HG03196 (cell line): ENCODE measurements around the gene FLT4.

ENCODE experiments used
- ATAC-seq: cut with Tn5 transposase; IDR thresholded peaks from one replicate; pipeline ENCODE4 v1.9.1; 2021; ENCODE audit not compliant: unreplicated experiment

The FLT4 gene

DNA sequence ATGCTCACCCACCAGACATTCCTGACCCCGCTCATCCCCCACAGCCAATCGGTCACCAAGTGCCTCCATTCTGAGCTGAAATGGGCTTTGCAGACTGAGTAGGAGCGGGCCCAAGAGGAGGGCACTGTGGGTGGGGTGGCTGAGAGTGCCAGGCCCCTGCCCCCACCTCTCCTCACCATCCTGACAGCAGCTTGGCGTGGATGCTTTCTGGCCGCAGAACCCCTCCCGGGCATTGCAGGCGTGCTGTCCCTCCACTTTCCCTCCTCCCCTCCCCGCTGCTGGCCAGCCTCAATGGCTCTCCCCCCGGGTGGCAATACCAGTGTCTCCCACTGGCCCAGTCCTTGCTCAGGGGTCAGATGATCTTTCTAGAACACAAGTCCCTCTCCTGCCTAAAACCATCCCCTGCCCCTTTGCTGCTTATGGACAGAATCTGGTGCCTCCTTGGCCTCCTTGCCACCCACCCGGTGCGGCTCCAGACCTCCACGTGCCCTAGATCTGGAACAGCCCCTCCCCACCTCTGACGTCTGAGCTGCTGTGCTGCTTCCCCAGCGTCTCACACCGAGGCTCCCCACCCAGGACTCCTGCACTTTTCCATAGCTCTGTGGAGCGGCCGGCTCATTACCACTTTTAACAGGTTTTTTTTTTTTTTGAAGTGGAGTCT is 6.1 kb downstream of the FLT4 start:
- ATAC-seq = no peak

DNA sequence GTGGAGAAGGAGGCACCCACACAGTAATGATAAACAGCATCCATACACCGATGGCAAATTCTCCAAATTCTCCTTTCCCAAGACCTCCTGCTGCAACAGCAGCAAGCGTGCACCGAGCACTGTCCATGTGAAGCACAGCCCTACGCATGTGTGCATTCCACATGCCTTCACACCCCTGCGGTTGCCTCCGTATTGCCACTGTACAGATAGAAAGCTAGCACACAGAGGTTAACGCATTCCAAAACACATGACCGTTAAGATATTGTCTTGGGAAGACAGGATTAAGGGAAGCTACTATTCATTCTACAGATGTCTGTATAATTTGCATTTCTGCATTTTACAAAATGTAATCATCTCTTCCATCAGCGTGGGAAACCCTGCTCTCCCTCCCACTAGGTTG is 6.6 kb downstream of the FLT4 start:
- no peak for ATAC-seq

DNA sequence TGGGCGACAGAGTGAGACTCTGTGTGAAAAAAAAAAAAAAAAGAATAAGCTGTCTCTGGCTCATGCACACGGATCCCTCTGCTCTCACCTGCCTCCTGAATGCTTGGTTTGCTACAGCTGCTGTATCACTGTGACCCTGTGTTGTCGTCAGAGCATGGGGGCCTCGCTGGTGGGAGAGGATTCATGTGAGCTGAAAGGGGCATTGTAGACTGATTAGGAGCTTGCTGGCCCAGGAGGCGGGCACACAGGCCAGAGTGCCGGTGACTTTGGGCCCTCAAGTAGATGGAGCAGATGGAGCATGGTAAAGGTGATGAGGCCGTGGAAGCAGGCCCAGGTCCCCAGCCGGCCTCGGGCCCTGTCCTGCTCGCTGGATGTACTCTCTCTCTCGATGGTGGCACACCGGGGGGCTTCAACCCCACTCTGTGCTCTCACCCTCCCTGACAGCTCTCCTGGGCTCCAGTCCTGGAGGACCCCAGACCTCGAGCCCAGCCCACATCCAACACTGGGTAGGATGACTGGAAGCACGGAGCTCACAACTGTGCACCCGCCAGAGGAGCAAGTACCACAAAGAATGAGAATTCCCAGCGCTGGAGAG is 7.1 kb downstream of the FLT4 start:
- no peak for ATAC-seq

DNA sequence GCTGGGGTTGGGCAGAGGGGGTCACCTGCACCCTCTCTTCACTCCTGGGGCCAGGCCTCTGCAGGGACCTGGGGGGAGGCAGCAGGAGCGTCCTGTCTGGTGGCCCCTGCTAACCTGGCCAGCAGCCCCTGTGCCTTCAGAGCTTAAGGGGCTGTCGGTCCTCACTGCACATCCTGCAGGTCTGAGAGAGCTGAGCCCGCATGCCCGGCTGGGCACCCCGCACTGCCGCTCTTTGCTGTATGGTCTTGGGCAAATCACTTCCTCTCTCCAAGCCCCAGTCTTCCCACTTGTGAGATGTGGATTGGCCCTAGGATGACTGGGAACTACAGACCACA is 7.9 kb downstream of the FLT4 start:
- ATAC-seq = no peak

DNA sequence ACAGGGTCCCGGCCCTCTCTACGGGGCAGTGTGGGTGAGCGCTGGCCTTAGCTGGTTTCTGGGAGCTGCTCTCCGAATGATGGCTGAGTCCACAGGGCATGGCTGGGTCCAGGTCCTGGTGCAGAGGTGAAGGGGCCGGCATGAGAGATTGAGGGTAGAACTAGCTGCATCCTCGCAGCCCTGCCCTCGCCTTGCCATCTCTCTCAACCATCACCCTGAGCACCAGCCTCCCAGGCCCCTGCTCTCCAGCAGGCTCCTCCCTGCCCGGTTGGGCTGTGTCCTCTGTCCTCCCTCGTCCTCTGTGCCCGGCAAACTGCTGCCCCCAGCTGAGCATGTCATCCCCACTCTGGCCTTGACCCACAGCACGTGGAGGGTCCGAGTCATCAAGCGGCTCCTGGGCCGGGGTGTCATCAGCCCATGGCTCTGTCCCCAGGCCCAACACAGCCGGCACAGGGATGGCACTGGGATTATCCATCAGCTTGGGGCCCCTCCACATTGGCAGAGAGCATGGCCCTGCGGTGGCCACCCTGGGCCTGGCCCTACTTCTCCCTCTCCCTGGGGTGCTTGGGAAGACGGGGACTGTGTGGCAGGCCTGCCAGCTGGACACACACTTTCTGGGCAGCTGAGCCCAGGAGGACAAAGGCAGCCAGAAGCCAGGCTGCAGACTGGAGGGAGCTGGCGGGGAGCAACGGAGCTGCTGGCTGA is 8.4 kb downstream of the FLT4 start:
- ATAC-seq = no peak

DNA sequence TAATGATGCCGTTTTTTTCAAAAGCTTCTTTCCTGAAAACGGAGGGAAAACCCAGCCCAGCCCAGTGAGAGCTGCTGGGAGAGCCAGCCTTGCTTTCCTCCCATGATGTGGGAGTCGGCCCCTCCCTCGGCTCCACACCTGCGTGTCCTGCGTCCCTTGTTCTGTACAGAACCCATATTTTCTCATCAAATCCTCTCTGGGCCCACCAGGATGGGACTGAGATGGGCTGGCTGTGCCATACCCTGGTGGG is 8.9 kb downstream of the FLT4 start:
- ATAC-seq = no peak

DNA sequence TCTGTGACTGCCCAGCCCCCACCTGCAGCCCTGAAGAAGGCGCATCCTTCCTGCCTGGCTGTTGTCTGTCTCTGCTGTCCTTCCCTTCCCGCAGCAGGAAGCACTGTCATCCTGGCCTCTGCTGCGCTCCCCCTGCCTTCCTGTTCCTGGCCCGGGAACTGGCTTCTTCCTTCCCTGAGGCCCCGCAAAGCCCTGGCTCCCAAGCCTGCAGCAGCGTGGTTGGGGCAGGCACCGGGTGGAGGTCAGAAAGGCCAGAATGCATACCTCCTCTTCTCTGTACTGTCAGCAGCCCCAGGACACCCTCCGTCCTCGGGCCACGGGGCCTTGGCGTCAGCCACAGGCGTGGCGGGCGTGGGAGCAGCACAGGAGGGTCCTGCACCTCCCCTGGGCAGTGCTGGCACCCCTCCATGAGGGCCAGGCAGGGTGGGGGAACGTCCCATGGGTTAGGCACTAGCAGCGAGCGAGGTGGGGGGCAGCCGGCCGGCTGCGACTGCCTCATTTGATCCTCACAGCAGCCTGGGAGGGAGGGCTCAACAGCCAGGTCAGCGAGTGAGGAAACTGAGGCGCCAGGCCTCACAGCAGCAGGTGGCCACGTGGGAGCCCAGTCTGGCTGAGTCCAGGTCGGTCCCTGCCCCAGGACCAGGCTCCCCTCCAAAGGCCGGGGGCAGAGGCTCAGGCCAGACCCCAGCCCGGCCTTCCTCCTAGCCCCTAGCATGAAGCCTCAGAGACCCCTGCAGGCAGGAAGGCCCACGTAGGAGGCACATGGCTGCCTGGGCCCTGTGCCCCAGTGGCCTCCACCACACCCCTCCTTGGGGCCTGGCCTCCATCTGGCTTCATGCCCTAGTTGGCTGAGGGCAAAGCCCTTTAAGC is 9.4 kb downstream of the FLT4 start:
- no peak for ATAC-seq

DNA sequence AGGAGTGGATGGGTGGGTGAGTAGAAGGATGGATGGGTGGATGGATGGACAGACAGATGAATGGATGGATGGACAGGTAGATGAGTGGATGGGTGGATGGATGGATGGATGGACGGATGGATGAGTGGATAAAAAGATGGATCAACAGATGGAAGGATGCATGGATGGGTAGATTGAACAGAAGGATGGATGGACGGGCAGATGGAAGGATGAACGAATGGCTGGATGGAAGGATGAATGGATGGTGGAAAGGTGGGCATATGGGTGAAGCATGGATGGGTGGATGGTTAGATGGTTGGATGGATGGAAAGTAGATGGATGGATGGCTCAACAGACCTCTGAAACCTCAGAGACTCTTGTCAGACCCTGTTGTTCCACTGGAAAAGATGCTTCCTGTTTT is 10.1 kb downstream of the FLT4 start:
- no peak for ATAC-seq

DNA sequence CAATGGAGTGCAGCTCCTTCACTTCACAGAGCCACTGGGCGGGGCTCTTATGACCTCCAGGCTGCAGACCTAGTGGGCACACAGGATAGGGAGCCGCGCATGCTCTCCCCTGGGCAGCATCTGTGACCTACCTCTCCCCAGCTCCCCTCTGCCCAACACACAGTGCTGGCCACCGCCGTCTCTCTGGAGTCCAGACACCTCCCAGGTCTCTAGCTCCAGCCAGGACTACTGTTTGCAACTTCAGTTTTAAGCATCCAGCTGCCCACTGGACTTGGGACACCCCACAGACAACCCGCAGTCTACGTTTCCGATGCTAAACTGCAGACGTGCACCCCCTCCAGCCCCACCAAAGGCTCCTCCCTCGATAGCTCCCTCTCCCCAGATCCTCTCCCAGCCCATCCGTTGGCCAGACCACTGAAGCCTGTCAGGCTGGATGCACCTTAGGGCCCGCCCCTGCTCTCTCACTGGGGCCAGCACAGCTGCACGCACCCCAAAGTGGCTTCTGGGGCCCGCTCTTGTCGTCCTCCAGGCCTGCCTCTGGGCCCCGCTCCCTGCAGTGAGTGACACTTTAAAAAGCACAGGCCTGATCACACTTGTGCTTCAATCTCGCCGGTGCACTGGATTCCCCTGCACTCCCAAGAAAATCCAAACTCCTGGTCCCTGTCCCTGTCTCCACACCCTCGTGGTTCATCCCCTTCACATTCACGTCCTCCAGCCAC is 11.3 kb downstream of the FLT4 start:
- no peak for ATAC-seq

DNA sequence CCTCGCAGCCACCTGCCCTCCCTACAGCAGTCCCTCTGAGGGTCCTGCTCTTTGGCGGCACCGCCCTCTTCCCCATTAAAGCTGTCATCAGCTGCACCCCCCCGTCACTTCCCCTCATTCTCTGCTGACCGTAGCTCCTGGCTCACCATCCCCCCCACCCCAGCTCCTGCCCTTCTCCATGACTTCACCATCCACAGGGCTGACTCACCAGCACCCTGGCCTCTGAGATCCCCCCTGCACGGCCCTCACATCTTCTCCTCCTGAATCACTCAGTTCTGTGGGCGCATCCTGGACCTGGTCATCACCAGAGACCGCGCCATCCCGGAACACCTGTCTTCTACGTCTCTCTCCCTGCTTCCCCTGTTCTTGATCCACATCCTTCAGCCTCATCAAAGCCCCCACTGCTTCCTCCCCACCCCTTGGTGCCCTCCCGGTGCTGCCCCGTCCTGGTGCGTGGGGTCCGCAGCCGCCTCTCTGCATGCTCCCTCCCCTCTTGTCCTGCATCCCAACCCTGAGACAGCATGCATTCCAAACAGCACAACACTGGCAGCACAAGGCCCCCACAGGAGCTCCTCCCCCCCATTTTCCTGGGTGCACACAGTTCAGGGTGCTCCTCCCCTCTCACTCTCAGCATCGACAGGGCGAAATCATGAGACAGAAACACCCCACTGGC is 12.9 kb downstream of the FLT4 start:
- no peak for ATAC-seq

DNA sequence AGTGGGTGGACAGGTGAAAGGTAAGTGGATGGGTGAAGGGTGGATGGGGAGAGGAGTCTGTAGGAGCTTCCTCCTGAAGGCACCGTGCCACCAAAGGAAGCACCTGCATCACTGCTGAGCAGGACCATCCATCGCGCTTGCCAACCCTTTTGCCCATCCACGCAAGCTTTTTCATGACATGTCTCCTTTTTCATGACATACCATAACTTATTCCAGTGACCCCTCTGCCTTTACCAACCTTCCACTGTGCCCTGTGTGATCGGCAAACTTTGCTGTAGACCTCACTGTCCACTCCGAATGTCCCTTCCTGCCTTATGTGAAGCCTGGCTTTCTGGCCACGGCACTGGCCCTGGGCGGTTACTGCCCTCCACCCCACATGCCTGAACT is 13.4 kb downstream of the FLT4 start:
- ATAC-seq = no peak

DNA sequence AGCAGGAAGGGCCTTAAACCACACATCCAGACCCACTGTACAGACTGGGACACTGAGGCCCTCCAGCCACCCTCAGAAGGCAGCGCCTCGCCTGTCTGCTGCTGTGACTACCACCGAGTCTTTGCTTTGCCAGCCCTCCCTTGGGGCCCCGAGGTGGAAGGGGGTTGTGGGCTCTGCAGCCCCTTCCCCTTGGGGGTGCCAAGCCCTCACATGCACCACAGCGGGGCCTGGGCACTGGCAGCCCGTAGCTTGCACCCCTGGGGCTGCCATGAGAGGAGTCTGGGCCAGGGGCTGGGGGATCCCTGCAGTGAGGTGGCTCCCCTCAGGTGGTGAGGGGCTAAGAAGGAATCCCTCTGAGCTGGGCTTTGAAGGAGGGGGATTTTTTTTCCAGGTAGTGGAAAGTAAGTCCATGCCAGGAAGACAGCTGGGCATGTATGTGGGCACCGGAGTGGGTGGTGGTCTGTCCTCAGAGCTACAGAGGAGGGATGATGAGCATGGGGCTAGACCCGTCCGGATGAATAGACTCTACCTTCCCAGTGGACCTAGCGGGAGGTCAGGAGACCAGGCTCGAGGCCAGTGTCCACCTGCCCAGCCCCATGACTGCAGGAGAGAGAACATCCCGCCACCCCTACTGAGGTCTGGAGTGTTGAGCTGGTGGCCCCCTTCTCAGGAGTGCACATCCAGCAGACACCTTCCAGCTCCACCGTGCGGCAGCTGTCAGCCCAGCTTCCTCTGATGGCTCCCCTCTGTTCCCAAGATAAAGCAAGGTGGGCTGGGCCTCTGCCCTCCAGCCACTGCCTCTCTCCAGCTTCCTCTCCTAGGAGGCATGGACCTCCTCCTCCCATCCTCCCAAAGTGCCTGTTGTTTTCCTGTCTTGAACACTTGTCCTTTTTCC is 15.9 kb downstream of the FLT4 start:
- no peak for ATAC-seq

DNA sequence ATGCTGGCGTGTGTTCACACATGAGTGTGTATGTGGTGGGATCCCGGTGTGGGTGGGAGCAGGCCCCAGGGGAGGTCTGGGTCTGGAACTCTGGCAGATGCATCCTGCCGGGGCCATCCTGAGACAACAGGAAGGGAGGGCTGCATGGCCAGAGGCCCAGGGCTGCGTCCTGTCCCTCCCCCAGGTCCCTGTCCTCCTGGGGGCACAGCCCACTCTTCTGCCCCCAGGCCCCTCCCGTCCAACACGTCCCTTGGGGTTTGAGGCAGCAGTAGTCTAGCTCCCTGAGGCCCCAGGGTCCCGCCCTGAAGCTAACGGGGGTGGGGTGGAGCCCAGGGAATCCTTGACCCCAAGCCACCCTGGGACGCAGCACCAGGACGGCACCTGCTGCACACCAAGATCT is 16.6 kb downstream of the FLT4 start:
- no peak for ATAC-seq

DNA sequence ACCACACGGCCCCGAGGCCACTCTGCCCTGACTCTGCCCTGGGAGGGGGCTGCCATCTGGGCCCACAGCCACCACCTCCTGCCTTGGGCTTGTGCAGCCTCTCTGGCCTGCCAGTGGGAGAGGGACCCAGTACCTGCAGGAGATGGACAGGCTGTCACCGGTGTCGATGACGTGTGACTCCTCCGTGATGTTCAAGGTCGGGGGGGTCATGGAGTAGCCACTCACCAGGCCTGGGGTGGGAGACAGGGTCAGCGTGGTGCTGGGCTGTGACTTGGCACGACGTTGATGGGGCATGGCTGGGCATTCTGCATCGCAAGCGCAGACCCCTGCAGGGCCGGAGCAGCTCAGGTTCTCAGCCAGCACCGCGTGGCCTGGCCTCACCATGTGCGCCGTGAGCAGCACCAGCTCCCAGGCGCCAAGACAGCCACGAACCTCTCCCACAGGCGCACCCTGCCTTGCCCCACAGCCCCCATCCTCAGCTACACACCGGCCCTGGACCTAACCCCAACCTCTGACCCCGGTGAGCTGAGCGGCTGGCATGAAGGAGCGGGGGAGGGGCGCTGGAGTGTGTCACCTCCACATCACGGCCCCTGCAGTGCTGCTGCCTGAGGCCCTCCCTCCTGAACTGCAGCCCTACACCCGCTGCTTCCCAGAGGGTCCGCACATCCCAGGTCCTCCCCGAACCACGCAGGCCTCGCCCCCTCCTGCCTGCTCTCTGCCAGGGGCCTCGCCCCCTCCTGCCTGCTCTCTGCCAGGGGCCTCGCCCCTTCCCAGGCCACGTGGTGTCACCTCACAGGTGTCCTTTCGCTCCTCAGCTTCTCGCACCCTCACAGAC is 17.6 kb downstream of the FLT4 start:
- no peak for ATAC-seq

DNA sequence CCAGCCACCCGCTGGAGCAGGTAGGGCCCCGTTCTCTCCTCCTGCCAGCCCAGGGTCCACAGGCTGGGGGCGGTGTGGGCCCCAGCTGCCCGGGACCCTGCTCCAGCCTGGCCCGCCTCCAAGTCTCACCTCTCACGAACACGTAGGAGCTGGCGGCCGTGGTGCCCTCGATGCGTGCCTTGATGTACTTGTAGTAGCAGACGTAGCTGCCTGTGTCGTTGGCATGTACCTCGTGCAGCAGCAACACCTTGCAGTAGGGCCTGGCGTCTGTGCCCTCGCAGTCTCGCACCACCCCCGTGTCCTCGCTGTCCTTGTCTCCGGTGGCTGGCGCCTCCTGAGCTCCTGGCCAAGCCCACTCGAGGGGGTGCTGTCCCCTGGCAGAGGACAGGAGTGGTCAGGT is 19.0 kb downstream of the FLT4 start:
- ATAC-seq = no peak

DNA sequence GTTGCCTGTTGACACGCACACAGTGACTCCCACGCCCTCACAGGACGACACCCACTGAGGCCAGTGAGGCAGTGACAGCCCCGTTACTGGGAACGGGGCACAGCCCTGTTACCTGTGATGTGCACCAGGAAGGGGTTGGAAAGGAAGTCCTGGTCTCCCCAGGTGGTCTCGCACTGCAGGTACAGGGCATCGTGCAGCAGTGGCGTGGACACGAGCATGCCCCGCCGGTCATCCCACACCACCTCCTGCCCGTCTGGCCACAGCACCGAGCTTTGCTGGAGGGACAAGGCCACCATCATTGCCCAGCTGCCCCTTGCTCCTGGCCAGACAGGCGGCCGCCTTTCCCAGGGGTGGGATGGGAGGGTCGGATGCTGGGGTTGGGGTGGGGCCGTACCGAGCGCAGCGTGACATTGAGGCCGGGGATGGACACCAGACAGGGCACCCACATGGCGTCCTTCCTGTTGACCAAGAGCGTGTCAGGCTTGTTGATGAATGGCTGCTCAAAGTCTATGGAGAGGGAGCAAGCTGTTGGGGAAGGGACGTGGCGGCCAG is 19.5 kb downstream of the FLT4 start:
- ATAC-seq = no peak

DNA sequence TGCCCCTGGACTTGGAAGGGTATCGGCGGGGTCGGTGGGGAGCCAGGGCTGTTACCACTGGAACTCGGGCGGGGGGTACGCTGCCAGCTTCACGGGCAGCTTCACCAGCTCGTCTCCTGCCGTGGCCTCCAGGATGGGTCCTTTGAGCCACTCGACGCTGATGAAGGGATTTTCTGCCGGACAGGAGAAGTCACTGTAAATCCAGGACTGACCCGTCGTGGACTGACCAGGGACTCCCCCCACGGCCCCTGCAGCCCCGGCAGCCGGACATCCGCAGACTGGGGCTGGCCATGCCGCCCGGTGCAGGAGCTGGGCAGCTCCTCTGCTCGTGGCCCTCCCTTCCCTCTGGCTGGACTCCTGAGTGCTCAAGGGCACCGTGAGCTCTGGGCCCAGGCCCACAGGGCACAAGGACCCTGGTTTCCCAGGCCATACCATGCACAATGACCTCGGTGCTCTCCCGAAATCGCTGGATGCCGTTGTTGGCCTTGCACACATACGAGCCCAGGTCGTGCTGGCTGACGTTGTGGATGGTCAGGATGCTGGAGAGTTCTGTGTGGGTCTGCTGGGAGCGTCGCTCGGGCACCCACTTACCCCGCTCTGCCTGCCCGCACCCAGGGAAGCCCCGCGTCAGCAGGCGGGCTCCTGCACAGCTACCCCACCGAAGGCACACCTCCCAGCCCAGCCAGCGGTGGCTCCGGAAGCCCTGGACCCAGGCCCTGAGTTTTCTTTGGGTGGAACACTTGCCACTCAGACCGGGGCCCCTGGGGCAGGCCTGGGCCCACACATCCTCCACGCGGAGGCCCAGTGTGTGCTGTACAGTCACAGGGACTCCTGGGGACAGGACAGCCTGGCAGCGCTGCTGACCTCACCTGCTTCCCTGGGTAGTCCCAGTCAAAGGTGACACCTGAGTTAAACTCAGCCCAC is 20.3 kb downstream of the FLT4 start:
- ATAC-seq = no peak

DNA sequence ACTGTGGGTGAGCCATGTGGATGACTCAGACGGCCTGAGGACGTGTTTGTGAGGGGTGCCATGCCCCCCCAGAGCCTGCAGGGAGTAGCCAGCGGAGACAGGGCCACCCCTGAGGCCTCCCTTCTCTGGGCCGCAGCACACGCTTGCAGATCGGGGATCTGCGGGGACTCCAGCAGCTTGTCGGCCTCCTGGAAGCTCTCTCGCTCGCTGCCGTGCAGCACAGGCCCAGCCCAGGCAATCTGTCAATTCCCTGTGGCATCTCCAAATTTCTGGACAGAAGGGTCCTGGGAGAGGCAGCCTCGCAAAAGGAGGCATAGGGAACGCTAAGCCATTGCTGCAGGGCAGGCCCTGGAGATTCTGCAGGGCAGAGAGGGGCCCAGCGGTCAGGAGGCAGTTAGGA is 21.2 kb downstream of the FLT4 start:
- ATAC-seq = no peak
